ENCODE results near the gene USP6NL.

Gene USP6NL

DNA sequence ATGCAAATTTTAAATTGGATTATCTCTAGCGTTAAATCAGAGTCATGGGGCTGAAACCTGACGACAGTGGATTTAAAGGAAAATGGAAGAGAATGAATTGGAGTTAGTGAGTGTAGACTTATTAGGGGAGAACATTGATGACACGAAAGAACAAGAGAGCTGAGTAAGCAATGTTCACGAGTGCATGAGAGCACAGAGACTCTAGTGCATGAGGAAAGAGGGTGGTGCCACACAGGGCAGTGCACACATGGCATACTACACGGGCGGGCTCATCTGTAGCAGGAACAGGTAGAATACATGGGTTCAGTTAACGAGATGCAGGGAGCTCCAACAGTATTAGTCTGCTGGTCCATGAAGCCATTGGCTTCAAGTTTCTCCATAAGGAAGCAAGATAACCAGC is 53.9 kb downstream of the USP6NL start:
- no peak overlapping the region for H3K27ac ChIP-seq (replicated peaks)
- TF ChIP-seq POLR2AphosphoS5 (IDR thresholded peaks at IDR 0.05; ENCODE audit: low read depth), result no peak
- TF ChIP-seq SPI1 (IDR thresholded peaks at IDR 0.05; ENCODE audit: borderline replicate concordance, low read depth), result no peak
- no peak for TF ChIP-seq GABPA (IDR thresholded peaks at IDR 0.05; ENCODE audit: low read depth)
- TF ChIP-seq, protein P1, sequence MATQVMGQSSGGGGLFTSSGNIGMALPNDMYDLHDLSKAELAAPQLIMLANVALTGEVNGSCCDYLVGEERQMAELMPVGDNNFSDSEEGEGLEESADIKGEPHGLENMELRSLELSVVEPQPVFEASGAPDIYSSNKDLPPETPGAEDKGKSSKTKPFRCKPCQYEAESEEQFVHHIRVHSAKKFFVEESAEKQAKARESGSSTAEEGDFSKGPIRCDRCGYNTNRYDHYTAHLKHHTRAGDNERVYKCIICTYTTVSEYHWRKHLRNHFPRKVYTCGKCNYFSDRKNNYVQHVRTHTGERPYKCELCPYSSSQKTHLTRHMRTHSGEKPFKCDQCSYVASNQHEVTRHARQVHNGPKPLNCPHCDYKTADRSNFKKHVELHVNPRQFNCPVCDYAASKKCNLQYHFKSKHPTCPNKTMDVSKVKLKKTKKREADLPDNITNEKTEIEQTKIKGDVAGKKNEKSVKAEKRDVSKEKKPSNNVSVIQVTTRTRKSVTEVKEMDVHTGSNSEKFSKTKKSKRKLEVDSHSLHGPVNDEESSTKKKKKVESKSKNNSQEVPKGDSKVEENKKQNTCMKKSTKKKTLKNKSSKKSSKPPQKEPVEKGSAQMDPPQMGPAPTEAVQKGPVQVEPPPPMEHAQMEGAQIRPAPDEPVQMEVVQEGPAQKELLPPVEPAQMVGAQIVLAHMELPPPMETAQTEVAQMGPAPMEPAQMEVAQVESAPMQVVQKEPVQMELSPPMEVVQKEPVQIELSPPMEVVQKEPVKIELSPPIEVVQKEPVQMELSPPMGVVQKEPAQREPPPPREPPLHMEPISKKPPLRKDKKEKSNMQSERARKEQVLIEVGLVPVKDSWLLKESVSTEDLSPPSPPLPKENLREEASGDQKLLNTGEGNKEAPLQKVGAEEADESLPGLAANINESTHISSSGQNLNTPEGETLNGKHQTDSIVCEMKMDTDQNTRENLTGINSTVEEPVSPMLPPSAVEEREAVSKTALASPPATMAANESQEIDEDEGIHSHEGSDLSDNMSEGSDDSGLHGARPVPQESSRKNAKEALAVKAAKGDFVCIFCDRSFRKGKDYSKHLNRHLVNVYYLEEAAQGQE (IDR thresholded peaks at IDR 0.05; ENCODE audit: insufficient replicate concordance, low read depth), result no peak
- TF ChIP-seq, protein P2, sequence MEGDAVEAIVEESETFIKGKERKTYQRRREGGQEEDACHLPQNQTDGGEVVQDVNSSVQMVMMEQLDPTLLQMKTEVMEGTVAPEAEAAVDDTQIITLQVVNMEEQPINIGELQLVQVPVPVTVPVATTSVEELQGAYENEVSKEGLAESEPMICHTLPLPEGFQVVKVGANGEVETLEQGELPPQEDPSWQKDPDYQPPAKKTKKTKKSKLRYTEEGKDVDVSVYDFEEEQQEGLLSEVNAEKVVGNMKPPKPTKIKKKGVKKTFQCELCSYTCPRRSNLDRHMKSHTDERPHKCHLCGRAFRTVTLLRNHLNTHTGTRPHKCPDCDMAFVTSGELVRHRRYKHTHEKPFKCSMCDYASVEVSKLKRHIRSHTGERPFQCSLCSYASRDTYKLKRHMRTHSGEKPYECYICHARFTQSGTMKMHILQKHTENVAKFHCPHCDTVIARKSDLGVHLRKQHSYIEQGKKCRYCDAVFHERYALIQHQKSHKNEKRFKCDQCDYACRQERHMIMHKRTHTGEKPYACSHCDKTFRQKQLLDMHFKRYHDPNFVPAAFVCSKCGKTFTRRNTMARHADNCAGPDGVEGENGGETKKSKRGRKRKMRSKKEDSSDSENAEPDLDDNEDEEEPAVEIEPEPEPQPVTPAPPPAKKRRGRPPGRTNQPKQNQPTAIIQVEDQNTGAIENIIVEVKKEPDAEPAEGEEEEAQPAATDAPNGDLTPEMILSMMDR (IDR thresholded peaks at IDR 0.05; ENCODE audit: insufficient read depth, low read length), result no peak
- no peak overlapping the region for H3K4me3 ChIP-seq (replicated peaks; ENCODE audit: insufficient read depth, low read length)

DNA sequence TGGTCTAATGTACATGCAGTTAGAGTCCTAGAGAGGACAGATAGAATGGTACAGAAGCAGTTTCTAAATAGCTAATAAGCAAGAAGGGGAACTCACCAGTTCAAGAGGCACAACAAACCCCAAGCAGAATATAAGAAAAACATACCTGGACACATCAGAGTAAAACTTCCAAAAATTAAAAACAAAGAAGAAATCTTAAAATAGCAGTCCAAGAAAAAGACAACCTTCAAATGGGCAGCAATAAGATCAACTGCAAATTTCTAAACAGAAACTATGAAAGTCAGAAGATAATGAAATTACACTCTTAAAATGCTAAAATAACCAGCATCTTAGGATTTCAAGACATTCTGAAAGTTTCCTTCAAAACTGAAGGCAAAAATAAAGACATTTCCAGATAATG is 55.9 kb downstream of the USP6NL start:
- H3K27me3 ChIP-seq (ENCODE audit: insufficient read depth, poor library complexity, severe bottlenecking), result no peaks in the 10 kb centered on the region
- TF ChIP-seq, protein P1 (IDR thresholded peaks at IDR 0.05; ENCODE audit: insufficient replicate concordance, low read depth), result no peak
- TF ChIP-seq, protein P2 (IDR thresholded peaks at IDR 0.05; ENCODE audit: insufficient read depth, low read length), result no peak
- TF ChIP-seq POLR2AphosphoS5 (IDR thresholded peaks at IDR 0.05; ENCODE audit: low read depth) (no peak), SPI1 (IDR thresholded peaks at IDR 0.05; ENCODE audit: borderline replicate concordance, low read depth) (no peak), GABPA (IDR thresholded peaks at IDR 0.05; ENCODE audit: low read depth) (no peak)
- H3K27ac ChIP-seq (replicated peaks), result no peak overlapping the region
- H3K4me3 ChIP-seq (replicated peaks; ENCODE audit: insufficient read depth, low read length), result no peak overlapping the region
- no peak for DNase-seq (ENCODE audit: low read depth in 1 of 2, low spot score in 1 of 2)

More for the DNA sequence above, 53.9 kb downstream of the USP6NL start:
- no peak for DNase-seq (ENCODE audit: low read depth in 1 of 2, low spot score in 1 of 2)
- H3K27me3 ChIP-seq (ENCODE audit: insufficient read depth, poor library complexity, severe bottlenecking), result no peaks in the 10 kb centered on the region

DNA sequence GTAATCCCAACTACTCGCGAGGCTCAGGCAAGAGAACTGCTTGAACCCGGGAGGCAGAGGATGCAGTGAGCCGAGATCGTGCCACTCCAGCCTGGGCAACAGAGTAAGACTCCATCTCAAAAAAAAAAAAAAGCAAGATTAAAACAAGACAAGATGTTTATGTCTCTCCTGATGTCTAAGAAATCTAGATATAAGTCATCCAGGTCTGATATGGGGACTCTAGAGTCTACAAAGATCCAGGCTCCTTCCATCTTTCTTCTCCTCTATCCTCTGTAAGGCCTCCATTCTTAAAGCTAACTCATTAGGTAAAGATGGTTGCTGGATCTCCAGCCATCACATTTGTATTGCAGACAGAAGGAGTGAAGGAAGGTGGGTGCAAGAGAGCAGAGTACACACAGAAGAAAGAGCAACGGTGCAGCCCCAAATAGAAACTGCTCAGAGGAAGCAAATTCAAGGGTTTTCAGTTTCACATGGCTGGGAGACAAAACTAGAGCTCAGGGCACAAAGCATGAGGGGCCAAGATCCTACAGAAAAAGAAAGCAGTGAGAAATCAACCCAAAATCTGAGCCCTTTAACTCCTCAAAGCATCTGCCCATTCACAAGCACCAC is 57.6 kb downstream of the USP6NL start:
- no peaks in the 10 kb centered on the region for H3K27me3 ChIP-seq (ENCODE audit: insufficient read depth, poor library complexity, severe bottlenecking)
- no peak overlapping the region for H3K4me3 ChIP-seq (replicated peaks; ENCODE audit: insufficient read depth, low read length)
- TF ChIP-seq, protein P1 (IDR thresholded peaks at IDR 0.05; ENCODE audit: insufficient replicate concordance, low read depth), result no peak
- no peak for DNase-seq (ENCODE audit: low read depth in 1 of 2, low spot score in 1 of 2)
- no peak overlapping the region for H3K27ac ChIP-seq (replicated peaks)

Data from HL-60 (cell line).